ENCODE data around the gene CSPG4.
"Not testable (repeated sequence)": the region's sequence is repeated elsewhere in the genome, so short reads cannot be mapped to it uniquely, and the experiment has no call there.

CSPG4 gene

GRCh38 chr15:75758071-75758872 is 45.6 kb upstream of the CSPG4 start:
- DNase-seq (ENCODE audit: low read depth), result peak; percentile 32
- in situ Hi-C loops (cut with HindIII; ENCODE audit: low sequenced_read_pairs), result no loop called here
- peak; percentile 28 for TF ChIP-seq CTCF (IDR thresholded peaks at IDR 0.05; ENCODE audit: low read depth, low read length, missing control alignments)
- H3K4me3 ChIP-seq (ENCODE audit: low read depth, low read length), result peak overlapping the region; percentile 50

GRCh38 chr15:75754871-75755270 is 42.2 kb upstream of the CSPG4 start:
- H3K4me3 ChIP-seq (ENCODE audit: low read depth, low read length); DNase-seq (ENCODE audit: low read depth); in situ Hi-C loops (cut with HindIII; ENCODE audit: low sequenced_read_pairs): not testable (repeated sequence)

- no peak for TF ChIP-seq CTCF (IDR thresholded peaks at IDR 0.05; ENCODE audit: low read depth, low read length, missing control alignments)
- DNase-seq (ENCODE audit: low read depth), result no peak
- in situ Hi-C loops (cut with HindIII; ENCODE audit: low sequenced_read_pairs), result no loop called here
- H3K4me3 ChIP-seq (ENCODE audit: low read depth, low read length), result no peak overlapping the region
Measured at GRCh38 chr15:75753145-75753544, 40.5 kb upstream of the CSPG4 start.

DNA sequence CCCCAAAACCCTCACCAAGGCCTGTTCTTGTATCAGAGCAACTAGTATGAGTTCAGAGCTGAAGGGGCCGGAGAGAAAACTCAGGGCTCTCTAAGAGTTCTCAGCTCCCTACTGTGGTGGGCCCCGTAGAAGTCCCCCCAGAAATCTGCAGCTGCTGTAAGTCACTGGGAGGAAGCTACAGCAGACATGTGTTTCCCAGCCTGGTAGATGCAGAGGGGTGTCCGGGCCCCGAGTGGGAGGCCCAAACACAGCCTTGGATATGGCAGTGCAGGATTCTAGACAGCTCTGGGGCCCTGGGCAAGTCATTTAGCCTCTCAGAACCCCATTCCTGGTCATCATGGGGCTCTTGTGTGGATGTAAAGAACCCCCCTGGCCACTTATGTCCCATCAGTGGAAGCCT is 39.2 kb upstream of the CSPG4 start:
- no peak for DNase-seq (ENCODE audit: low read depth)
- no peak for TF ChIP-seq CTCF (IDR thresholded peaks at IDR 0.05; ENCODE audit: low read depth, low read length, missing control alignments)
- in situ Hi-C loops (cut with HindIII; ENCODE audit: low sequenced_read_pairs), result no loop called here
- H3K4me3 ChIP-seq (ENCODE audit: low read depth, low read length), result no peak overlapping the region

- DNase-seq (ENCODE audit: low read depth), result no peak
- H3K4me3 ChIP-seq (ENCODE audit: low read depth, low read length), result no peak overlapping the region
- TF ChIP-seq CTCF (IDR thresholded peaks at IDR 0.05; ENCODE audit: low read depth, low read length, missing control alignments), result no peak
- in situ Hi-C loops (cut with HindIII; ENCODE audit: low sequenced_read_pairs), result no loop called here
Measured at GRCh38 chr15:75751116-75751875, 38.6 kb upstream of the CSPG4 start.

- no peak for TF ChIP-seq CTCF (IDR thresholded peaks at IDR 0.05; ENCODE audit: low read depth, low read length, missing control alignments)
- H3K4me3 ChIP-seq (ENCODE audit: low read depth, low read length), result no peak overlapping the region
- DNase-seq (ENCODE audit: low read depth), result no peak
- in situ Hi-C loops (cut with HindIII; ENCODE audit: low sequenced_read_pairs), result no loop called here
Measured at GRCh38 chr15:75750261-75751050, 37.8 kb upstream of the CSPG4 start.
